Gastroesophageal sphincter (tissue), 4 donors: ENCODE measurements around the gene IFI16. TPM values are rescaled to one million over a fixed set of nuclear protein-coding genes. Genes with fewer than 3 reads are reported as not detected.

Experiments
- ATAC-seq: fragments of 150-250 bp; one replicate; pipeline ENCODE4 v1.9.1; 2016; ENCODE audit warnings: mild to moderate bottlenecking, moderate library complexity
- H3K27ac ChIP-seq, 4 donors: fragments of 200-600 bp; sonication (generic) in 3 of 4; 1 replicate in 3 of 4; 2 replicates in 1 of 4; pipeline ENCODE4 v1.5.1; 2016 to 2019
- H3K27me3 ChIP-seq: fragments of 200-600 bp; sonication (generic); one replicate; pipeline ENCODE4 v1.5.1; 2019
- H3K36me3 ChIP-seq, 2 donors: fragments of 200-600 bp; sonication (generic); one replicate each; pipeline ENCODE4 v1.5.1; 2019; ENCODE audit warnings: control low read depth in 1 of 2
- H3K4me1 ChIP-seq, 3 donors: fragments of 200-600 bp; sonication (generic); 1 replicate in 2 of 3; 2 replicates in 1 of 3; pipeline ENCODE4 v1.5.1; 2016 to 2019; ENCODE audit warnings: control low read depth in 2 of 3
- H3K4me3 ChIP-seq, 2 donors: fragments of 200-600 bp; sonication (generic); one replicate each; pipeline ENCODE4 v1.5.1; 2019; ENCODE audit warnings: mild to moderate bottlenecking in 1 of 2, moderate library complexity in 1 of 2
- H3K9me3 ChIP-seq, 3 donors: fragments of 200-600 bp; sonication (generic); one replicate each; pipeline ENCODE4 v1.5.1; 2017 to 2019; ENCODE audit warnings: control low read depth in 2 of 3
- CTCF ChIP-seq, 4 experiments: fragments of 200-600 bp in 2 of 4; fragments of 450-650 bp in 2 of 4; sonication (generic) in 1 of 4; IDR thresholded peaks; one replicate each; pipeline ENCODE4 v1.5.1; 2017 to 2019; ENCODE audit warnings: antibody characterized with exemption in 4 of 4, mild to moderate bottlenecking in 2 of 4, moderate library complexity in 2 of 4
- EP300 ChIP-seq: sonication (generic); formaldehyde crosslinking; IDR thresholded peaks from one replicate; pipeline ENCODE4 v1.6.1; 2017; ENCODE audit warnings: antibody characterized with exemption, mild to moderate bottlenecking
- POLR2A ChIP-seq, 2 donors: fragments of 450-650 bp; IDR thresholded peaks; one replicate each; pipeline ENCODE4 v1.6.1; 2017; ENCODE audit warnings: antibody characterized with exemption in 2 of 2, mild to moderate bottlenecking in 2 of 2, moderate library complexity in 1 of 2
- POLR2AphosphoS5 ChIP-seq: sonication (generic); formaldehyde crosslinking; IDR thresholded peaks from one replicate; pipeline ENCODE4 v1.6.1; 2017; ENCODE audit warnings: antibody characterized with exemption
- WGBS, 2 donors: methylation state at CpG; one replicate each; pipeline ENCODE4 v1.1.5; 2018; ENCODE audit warnings: low coverage in 1 of 2; 5-methylcytosine and 5-hydroxymethylcytosine counted together
- total RNA-seq, 4 donors: library from RNA; depleted of rRNA; stranded (reverse); fragments of >200 nt; gene quantifications; one replicate each; pipeline ENCODE4 v1.1.0, GENCODE V29; 2016

The IFI16 gene
- 10 to 100 TPM; 25.2 to 73.4 (median 47.5) TPM for total RNA-seq

- TF ChIP-seq POLR2AphosphoS5 (peak; percentile 67), POLR2A (IDR thresholded peaks at IDR 0.05) (peak in 1 of 2 donors; percentile 36), CTCF (IDR thresholded peaks at IDR 0.05) (no peak), EP300 (no peak)
- Histone ChIP-seq H3K36me3 (no peaks in the 10 kb centered on the region), H3K9me3 (no peaks in the 10 kb centered on the region), H3K27ac (peak within 1 kb of the TSS; percentile 72 to 82 (median 78)), H3K4me1 (peaks cover 0 to 13% (median 0%) of the 10 kb centered on the region in 3 donors), H3K27me3 (no peaks in the 10 kb centered on the region), H3K4me3 (peak within 1 kb of the TSS; percentile 48 to 71)
- ATAC-seq = peak; percentile 92
- WGBS, 2 donors = 12 to 38% methylated on average over 4 to 5 of the region's 5 CpGs
These were observed at the start of gene IFI16 for GRCh38 chr1:159009704-159010361. Gene IFI16 (plus strand): TSS chr1:159009907. CDS start chr1:159014681, 4,774 bp downstream.

- no peak overlapping the region for H3K4me3 ChIP-seq
- H3K27ac ChIP-seq = no peak overlapping the region
- 64 to 100% methylated on average over 1 of the region's 1 CpG for WGBS, 2 donors
- peaks cover 0 to 8% (median 0%) of the 10 kb centered on the region in 3 donors for H3K9me3 ChIP-seq
- no peak for ATAC-seq
- no peaks in the 10 kb centered on the region for H3K27me3 ChIP-seq
- no peaks in the 10 kb centered on the region for H3K36me3 ChIP-seq
- no peaks in the 10 kb centered on the region for H3K4me1 ChIP-seq
- TF ChIP-seq POLR2AphosphoS5 (no peak), EP300 (no peak), POLR2A (IDR thresholded peaks at IDR 0.05) (no peak), CTCF (IDR thresholded peaks at IDR 0.05) (no peak)
These were observed 48.5 kb upstream of the IFI16 start for GRCh38 chr1:158961178-158961577.

GRCh38 chr1:158962983-158963382 lies 46.7 kb upstream of the IFI16 start:
- no peaks in the 10 kb centered on the region for H3K4me1 ChIP-seq
- H3K9me3 ChIP-seq = peaks cover 0 to 12% (median 0%) of the 10 kb centered on the region in 3 donors
- ATAC-seq = no peak
- H3K27ac ChIP-seq = no peak overlapping the region
- WGBS, 2 donors = 83% methylated on average over 1 of the region's 5 CpGs; no CpG with 5 or more reads in 1 of the 2 donors
- TF ChIP-seq CTCF (IDR thresholded peaks at IDR 0.05) = no peak
- no peak for TF ChIP-seq EP300
- TF ChIP-seq POLR2AphosphoS5 = no peak
- TF ChIP-seq POLR2A (IDR thresholded peaks at IDR 0.05) = no peak
- no peak overlapping the region for H3K4me3 ChIP-seq
- no peaks in the 10 kb centered on the region for H3K36me3 ChIP-seq
- H3K27me3 ChIP-seq = no peaks in the 10 kb centered on the region

GRCh38 chr1:158969166-158969565 lies 40.5 kb upstream of the IFI16 start:
- H3K27me3 ChIP-seq = no peaks in the 10 kb centered on the region
- no peak for ATAC-seq
- H3K36me3 ChIP-seq = no peaks in the 10 kb centered on the region
- TF ChIP-seq POLR2A (IDR thresholded peaks at IDR 0.05) (no peak), POLR2AphosphoS5 (no peak), CTCF (IDR thresholded peaks at IDR 0.05) (no peak), EP300 (no peak)
- H3K4me1 ChIP-seq = no peaks in the 10 kb centered on the region
- H3K27ac ChIP-seq = no peak overlapping the region
- peaks cover 0 to 7% (median 0%) of the 10 kb centered on the region in 3 donors for H3K9me3 ChIP-seq
- no peak overlapping the region for H3K4me3 ChIP-seq
- WGBS, 2 donors = 83 to 87% methylated on average over 3 of the region's 3 CpGs

- Histone ChIP-seq H3K9me3 (peaks cover 0 to 5% (median 0%) of the 10 kb centered on the region in 3 donors), H3K27me3 (no peaks in the 10 kb centered on the region), H3K27ac (no peak overlapping the region), H3K36me3 (no peaks in the 10 kb centered on the region), H3K4me1 (no peaks in the 10 kb centered on the region), H3K4me3 (no peak overlapping the region)
- TF ChIP-seq POLR2A (IDR thresholded peaks at IDR 0.05) (no peak), POLR2AphosphoS5 (no peak), EP300 (no peak), CTCF (IDR thresholded peaks at IDR 0.05) (no peak)
- 44 to 86% methylated on average over 1 of the region's 1 CpG for WGBS, 2 donors
- ATAC-seq = no peak
These were observed 39.9 kb upstream of the IFI16 start for GRCh38 chr1:158969855-158970254.
